Neural cell (in vitro differentiated cells): Measurements from ENCODE around the gene PREX1.

Experiments used
- EZH2 ChIP-seq: fragments of 200-600, 300-800 bp; shearing (Covaris generic), sonication (generic); IDR thresholded peaks from 2 replicates; pipeline ENCODE4 v1.6.1; 2014; ENCODE audit warnings: antibody characterized with exemption, low read length, borderline replicate concordance, mild to moderate bottlenecking; ENCODE audit not compliant: insufficient read depth, poor library complexity, severe bottlenecking
- POLR2AphosphoS5 ChIP-seq: IDR thresholded peaks from 2 replicates; pipeline ENCODE4 v1.6.1; 2012

DNA sequence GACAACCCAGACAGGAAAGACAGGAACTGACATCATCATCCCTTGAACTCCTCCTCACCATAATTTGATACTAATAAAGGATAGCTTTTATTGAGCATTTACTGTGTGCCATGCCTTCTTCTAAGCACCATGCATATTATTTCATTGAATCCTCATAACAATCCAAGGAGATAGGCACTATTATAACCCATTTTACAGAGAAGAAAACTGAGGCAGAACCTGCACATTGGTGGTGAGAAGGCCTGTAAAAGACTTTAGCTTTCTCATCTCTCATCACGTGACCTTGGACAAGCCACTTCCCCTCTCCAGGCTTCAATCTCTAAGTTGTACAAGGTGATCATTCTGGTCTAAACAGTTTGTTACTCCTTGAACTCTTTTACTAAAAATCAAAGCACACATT, 34.5 kb upstream of the PREX1 start:
- TF ChIP-seq POLR2AphosphoS5 (no peak), EZH2 (no peak)
